Neuronal stem cell (in vitro differentiated cells): ENCODE measurements around the gene SLC7A5.

ENCODE experiments used
- DNase-seq: peaks from one replicate; pipeline ENCODE4 v3.0.0-alpha.2; 2013; ENCODE audit warnings: low spot score
- H2AFZ ChIP-seq: one replicate; pipeline ENCODE4 v1.6.1; 2013; ENCODE audit warnings: mild to moderate bottlenecking, low read length, inconsistent platforms
- H2AK5ac ChIP-seq: 2 replicates; pipeline ENCODE4 v1.6.1; 2013; ENCODE audit warnings: low read depth, mild to moderate bottlenecking, inconsistent platforms, low read length, moderate library complexity, mixed read lengths
- H2BK120ac ChIP-seq: 2 replicates; pipeline ENCODE4 v1.6.1; 2013; ENCODE audit warnings: low read depth, mild to moderate bottlenecking, inconsistent platforms, low read length, moderate library complexity, mixed read lengths
- H2BK12ac ChIP-seq: one replicate; pipeline ENCODE4 v1.6.1; 2013; ENCODE audit warnings: low read length, inconsistent platforms
- H2BK15ac ChIP-seq: 2 replicates; pipeline ENCODE4 v1.6.1; 2013; ENCODE audit warnings: mild to moderate bottlenecking, low read length, inconsistent platforms, mixed read lengths
- H2BK5ac ChIP-seq: one replicate; pipeline ENCODE4 v1.6.1; 2013; ENCODE audit warnings: inconsistent platforms, mild to moderate bottlenecking, low read length, moderate library complexity
- H3K14ac ChIP-seq: one replicate; pipeline ENCODE4 v1.6.1; 2013; ENCODE audit warnings: low read length, inconsistent platforms
- H3K18ac ChIP-seq: 2 replicates; pipeline ENCODE4 v1.6.1; 2013; ENCODE audit warnings: low read length, inconsistent platforms
- H3K23ac ChIP-seq: 2 replicates; pipeline ENCODE4 v1.6.1; 2013; ENCODE audit warnings: low read depth, mild to moderate bottlenecking, mixed read lengths, low read length, inconsistent platforms; ENCODE audit not compliant: poor library complexity
- H3K27ac ChIP-seq: replicated peaks from 3 replicates; pipeline ENCODE4 v1.5.1; 2013; ENCODE audit warnings: low read length, inconsistent platforms
- H3K27me3 ChIP-seq, 3 experiments: 2 replicates each; pipeline ENCODE4 v1.6.1; 2013; ENCODE audit warnings: low read length in 3 of 3, mild to moderate bottlenecking in 2 of 3, inconsistent platforms in 1 of 3, low read depth in 1 of 3, mixed read lengths in 1 of 3, moderate library complexity in 1 of 3; ENCODE audit not compliant: control insufficient read depth in 3 of 3, insufficient read depth in 3 of 3
- H3K36me3 ChIP-seq, 2 donors: replicated peaks in 1 of 2; 2 replicates each; pipeline ENCODE4 v1.6.1; 2013; ENCODE audit warnings: low read length in 2 of 2; ENCODE audit not compliant: control insufficient read depth in 2 of 2, insufficient read depth in 2 of 2
- H3K4ac ChIP-seq: 2 replicates; pipeline ENCODE4 v1.6.1; 2013; ENCODE audit warnings: inconsistent platforms, mild to moderate bottlenecking, low read length, moderate library complexity
- H3K4me1 ChIP-seq, 2 donors: 1 replicate in 1 of 2; 2 replicates in 1 of 2; pipeline ENCODE4 v1.6.1; 2013; ENCODE audit warnings: low read length in 2 of 2, low read depth in 1 of 2; ENCODE audit not compliant: control insufficient read depth in 2 of 2, insufficient read depth in 1 of 2
- H3K4me2 ChIP-seq: one replicate; pipeline ENCODE4 v1.6.1; 2013; ENCODE audit warnings: mild to moderate bottlenecking, low read length, inconsistent platforms; ENCODE audit not compliant: insufficient read depth, poor library complexity, severe bottlenecking
- H3K4me3 ChIP-seq, 2 donors: 2 replicates each; pipeline ENCODE4 v1.5.1; 2013; ENCODE audit warnings: low read length in 2 of 2, mild to moderate bottlenecking in 2 of 2, inconsistent platforms in 1 of 2, moderate library complexity in 1 of 2
- H3K79me1 ChIP-seq: one replicate; pipeline ENCODE4 v1.6.1; 2013; ENCODE audit warnings: low read depth, mild to moderate bottlenecking, inconsistent platforms, low read length, moderate library complexity
- H3K9ac ChIP-seq: one replicate; pipeline ENCODE4 v1.6.1; 2013; ENCODE audit warnings: mild to moderate bottlenecking, low read depth, low read length, inconsistent platforms; ENCODE audit not compliant: poor library complexity
- H3K9me3 ChIP-seq, 2 donors: replicated peaks in 1 of 2; 2 replicates each; pipeline versions ENCODE3 to v1.6.1; 2013; ENCODE audit warnings: low read length in 2 of 2, mild to moderate bottlenecking in 2 of 2, inconsistent platforms in 1 of 2, low read depth in 1 of 2, mixed read lengths in 1 of 2, moderate library complexity in 1 of 2; ENCODE audit not compliant: control insufficient read depth in 2 of 2, insufficient read depth in 1 of 2
- H4K8ac ChIP-seq: one replicate; pipeline ENCODE4 v1.6.1; 2013; ENCODE audit warnings: low read depth, mild to moderate bottlenecking, inconsistent platforms, low read length, moderate library complexity
- H4K91ac ChIP-seq: one replicate; pipeline ENCODE4 v1.6.1; 2013; ENCODE audit warnings: low read length, low read depth, mild to moderate bottlenecking, inconsistent platforms; ENCODE audit not compliant: poor library complexity
- WGBS, 2 donors: extraction: QIAGEN DNeasy Blood & Tissue Kit; methylation state at CpG; one replicate each; pipeline ENCODE4 v1.1.7; 2013; ENCODE audit warnings: missing lambda C conversion rate in 2 of 2, mixed read lengths in 1 of 2; ENCODE audit not compliant: insufficient read length in 2 of 2, insufficient replicate concordance in 1 of 2; ENCODE audit errors: extremely low coverage in 2 of 2; 5-methylcytosine and 5-hydroxymethylcytosine counted together

SLC7A5 gene

GRCh38 chr16:87830673-87831420, 38.5 kb downstream of the SLC7A5 start:
- Histone ChIP-seq H3K27ac (no peak overlapping the region), H3K79me1 (peaks cover 1% of the 10 kb centered on the region), H2AFZ (no peak overlapping the region), H2AK5ac (peak overlapping the region; percentile 90), H3K9me3 (no peaks in the 10 kb centered on the region), H2BK120ac (no peak overlapping the region), H3K23ac (peak overlapping the region; percentile 91), H3K14ac (peak overlapping the region; percentile 47), H2BK15ac (peak overlapping the region; percentile 58), H3K9ac (no peak overlapping the region), H3K36me3 (peaks cover 9 to 30% of the 10 kb centered on the region in 2 donors), H3K4ac (no peak overlapping the region), H2BK12ac (peak overlapping the region; percentile 90), H3K18ac (peak overlapping the region; percentile 71), H3K4me3 (no peak overlapping the region), H3K4me1 (peaks cover 0 to 4% of the 10 kb centered on the region in 2 donors), H4K91ac (no peak overlapping the region), H3K4me2 (no peak overlapping the region), H2BK5ac (peak overlapping the region; percentile 93), H4K8ac (no peak overlapping the region), H3K27me3 (no peaks in the 10 kb centered on the region)
- no CpG with 5 or more reads among the region's 37 CpGs for WGBS, 2 donors
- no peak for DNase-seq

GRCh38 chr16:87829988-87830672, 39.2 kb downstream of the SLC7A5 start:
- H3K9ac ChIP-seq, result no peak overlapping the region
- peak overlapping the region; percentile 97 for H2BK12ac ChIP-seq
- no peak overlapping the region for H3K27ac ChIP-seq
- WGBS, 2 donors, result no CpG with 5 or more reads among the region's 21 CpGs
- DNase-seq, result no peak
- H3K4me2 ChIP-seq, result no peak overlapping the region
- no peak overlapping the region for H3K4me3 ChIP-seq
- H2AK5ac ChIP-seq, result peak overlapping the region; percentile 90
- H4K91ac ChIP-seq, result no peak overlapping the region
- H2BK5ac ChIP-seq, result peak overlapping the region; percentile 93
- peak overlapping the region; percentile 58 for H2BK15ac ChIP-seq
- H3K9me3 ChIP-seq, result no peaks in the 10 kb centered on the region
- no peak overlapping the region for H2AFZ ChIP-seq
- H3K36me3 ChIP-seq, result peaks cover 9 to 27% of the 10 kb centered on the region in 2 donors
- no peaks in the 10 kb centered on the region for H3K27me3 ChIP-seq
- peak overlapping the region; percentile 64 for H3K18ac ChIP-seq
- H3K4me1 ChIP-seq, result peaks cover 0 to 9% of the 10 kb centered on the region in 2 donors
- H4K8ac ChIP-seq, result no peak overlapping the region
- peak overlapping the region; percentile 91 for H3K23ac ChIP-seq
- H3K4ac ChIP-seq, result no peak overlapping the region
- H2BK120ac ChIP-seq, result no peak overlapping the region
- peaks cover 1% of the 10 kb centered on the region for H3K79me1 ChIP-seq
- H3K14ac ChIP-seq, result peak overlapping the region; percentile 47

- Histone ChIP-seq H3K9me3 (no peaks in the 10 kb centered on the region), H2BK5ac (peak overlapping the region; percentile 66), H2AK5ac (no peak overlapping the region), H2BK120ac (no peak overlapping the region), H3K14ac (no peak overlapping the region), H2BK12ac (no peak overlapping the region), H3K18ac (peak overlapping the region; percentile 89), H3K4me1 (peaks cover 0 to 9% of the 10 kb centered on the region in 2 donors), H3K4ac (no peak overlapping the region), H4K91ac (no peak overlapping the region), H3K27me3 (no peaks in the 10 kb centered on the region), H2BK15ac (peak overlapping the region; percentile 4), H3K4me2 (no peak overlapping the region), H3K23ac (peak overlapping the region; percentile 75), H2AFZ (no peak overlapping the region), H3K4me3 (no peak overlapping the region), H4K8ac (no peak overlapping the region), H3K79me1 (peaks cover 1% of the 10 kb centered on the region), H3K9ac (no peak overlapping the region), H3K36me3 (peaks cover 9 to 22% of the 10 kb centered on the region in 2 donors), H3K27ac (no peak overlapping the region)
- no peak for DNase-seq
- no CpG with 5 or more reads among the region's 13 CpGs for WGBS, 2 donors
Measured at GRCh38 chr16:87829622-87829980, 39.7 kb downstream of the SLC7A5 start.

GRCh38 chr16:87828907-87829621, 40.2 kb downstream of the SLC7A5 start:
- Histone ChIP-seq H2BK120ac (no peak overlapping the region), H2BK5ac (peak overlapping the region; percentile 66), H3K18ac (peak overlapping the region; percentile 89), H2BK15ac (no peak overlapping the region), H4K91ac (no peak overlapping the region), H3K4me3 (no peak overlapping the region), H3K14ac (no peak overlapping the region), H3K9ac (peak overlapping the region; percentile 9), H3K9me3 (no peaks in the 10 kb centered on the region), H2BK12ac (no peak overlapping the region), H3K4ac (no peak overlapping the region), H4K8ac (no peak overlapping the region), H2AFZ (no peak overlapping the region), H3K79me1 (peaks cover 1% of the 10 kb centered on the region), H3K4me1 (peaks cover 0 to 12% of the 10 kb centered on the region in 2 donors), H3K4me2 (no peak overlapping the region), H3K27ac (no peak overlapping the region), H3K36me3 (peaks cover 4 to 16% of the 10 kb centered on the region in 2 donors), H3K23ac (peak overlapping the region; percentile 75), H2AK5ac (no peak overlapping the region), H3K27me3 (peaks cover 0 to 2% (median 0%) of the 10 kb centered on the region in 3 experiments)
- no peak for DNase-seq
- no CpG with 5 or more reads among the region's 16 CpGs for WGBS, 2 donors
